CD4-positive, alpha-beta T cell (primary cell): Measurements from ENCODE around the gene CD6. TPM values are rescaled to one million over a fixed set of nuclear protein-coding genes. Genes with fewer than 3 reads are reported as not detected.

ENCODE experiments used
- ATAC-seq: fragments of 200-7000 bp; cut with Tn5 transposase; one replicate; pipeline ENCODE4 v1.10.0; 2022; ENCODE audit warnings: mild to moderate bottlenecking; ENCODE audit not compliant: poor library complexity
- CTCF ChIA-PET: fragments of 350-600 bp; sonication (Branson Sonifier 250); formaldehyde crosslinking; loops from one replicate; lab custom pipeline; 2021; ENCODE audit warnings: antibody characterized with exemption, inconsistent platforms; lab: Charles Lee
- POLR2A ChIA-PET: fragments of 350-600 bp; sonication (Branson Sonifier 250); formaldehyde crosslinking; loops from one replicate; lab custom pipeline; 2021; ENCODE audit warnings: antibody characterized with exemption, inconsistent platforms; lab: Charles Lee
- DNase-seq, 14 experiments: peaks; one replicate each; pipeline ENCODE4 v3.0.0-alpha.2; 2013 to 2020; ENCODE audit warnings: mixed read lengths in 2 of 14
- H3K27ac ChIP-seq, 2 donors: one replicate each; pipeline versions ENCODE4 v1.5.1 to v1.7.0; 2013; ENCODE audit warnings: low read length in 2 of 2, low read depth in 1 of 2, mild to moderate bottlenecking in 1 of 2
- H3K27me3 ChIP-seq, 2 experiments: 1 replicate in 1 of 2; 2 replicates in 1 of 2; pipeline versions ENCODE4 v1.6.1 to v1.7.0; 2013; ENCODE audit warnings: low read length in 2 of 2, control low read depth in 1 of 2, mild to moderate bottlenecking in 1 of 2, moderate library complexity in 1 of 2; ENCODE audit not compliant: insufficient read depth in 2 of 2, control insufficient read depth in 1 of 2
- H3K36me3 ChIP-seq: one replicate; pipeline ENCODE4 v1.6.1; 2013; ENCODE audit warnings: low read length, control low read depth; ENCODE audit not compliant: insufficient read depth
- H3K4me1 ChIP-seq: one replicate; pipeline ENCODE4 v1.6.1; 2013; ENCODE audit warnings: low read length, control low read depth; ENCODE audit not compliant: insufficient read depth
- H3K4me3 ChIP-seq: one replicate; pipeline ENCODE4 v1.5.1; 2013; ENCODE audit warnings: mild to moderate bottlenecking, low read length, moderate library complexity
- H3K9me3 ChIP-seq, 2 experiments: 1 replicate in 1 of 2; 2 replicates in 1 of 2; pipeline versions ENCODE4 v1.6.1 to v1.7.0; 2013; ENCODE audit warnings: low read length in 2 of 2, mild to moderate bottlenecking in 2 of 2, control low read depth in 1 of 2, moderate library complexity in 1 of 2; ENCODE audit not compliant: control insufficient read depth in 1 of 2, insufficient read depth in 1 of 2
- H3K27ac Mint-ChIP-seq: one replicate; pipeline ENCODE4 v1.8.0; 2020; ENCODE audit warnings: mixed read lengths
- H3K27me3 Mint-ChIP-seq: one replicate; pipeline ENCODE4 v1.8.0; 2021; ENCODE audit warnings: mixed read lengths
- H3K36me3 Mint-ChIP-seq: one replicate; pipeline ENCODE4 v1.8.0; 2021; ENCODE audit warnings: low read depth, mixed read lengths
- H3K4me1 Mint-ChIP-seq: one replicate; pipeline ENCODE4 v1.8.0; 2021; ENCODE audit warnings: low read depth, mixed read lengths
- H3K4me3 Mint-ChIP-seq: one replicate; pipeline ENCODE4 v1.8.0; 2020; ENCODE audit warnings: mild to moderate bottlenecking, mixed read lengths
- H3K9me3 Mint-ChIP-seq: one replicate; pipeline ENCODE4 v1.8.0; 2020; ENCODE audit warnings: mixed read lengths
- CTCF ChIP-seq: fragments of 200-600 bp; IDR thresholded peaks from one replicate; pipeline ENCODE4 v1.8.0; 2022; ENCODE audit warnings: antibody characterized with exemption, mild to moderate bottlenecking
- intact Hi-C, 2 experiments: fragments of 100-400 bp; cut with DNase I in 1 of 2; cut with micrococcal nuclease in 1 of 2; formaldehyde crosslinking; loops; one replicate each; pipeline versions ENCODE4 v1.15.1 to v1.9.0; 2023 to 2025; cut with DNase I, micrococcal nuclease
- total RNA-seq, 174 experiments: library from RNA in 2 of 174; stranded (reverse) in 2 of 174; gene quantifications; one replicate each; pipeline ENCODE4 v1.2.3 and lab custom pipeline; 2021 to 2026

CD6 gene
- total RNA-seq, 2 experiments from 2014 or later = 814 to 827 TPM

GRCh38 chr11:60924906-60925853, 46.3 kb upstream of the CD6 start:
- DNase-seq = peak in 1 of 14 experiments; percentile 17
- CTCF ChIA-PET = interaction anchor here (1.2 kb wide), 1 partner anchor 19 kb away, joined by 3 read pairs; the partner anchor contains the start of gene PRPF19
- intact Hi-C loops = no loop called here
- H3K27me3 Mint-ChIP-seq = peaks cover 37% of the 10 kb centered on the region
- POLR2A ChIA-PET = interaction anchor here (0.9 kb wide), 1 partner anchor 9 kb away, joined by 3 read pairs; no protein-coding TSS in a partner anchor
- no peak for TF ChIP-seq CTCF
- H3K27ac Mint-ChIP-seq = no peak overlapping the region
- peaks cover 34% of the 10 kb centered on the region for H3K36me3 Mint-ChIP-seq
- Histone ChIP-seq H3K27me3 (peaks cover 25 to 28% of the 10 kb centered on the region in 2 experiments), H3K4me1 (peaks cover 22% of the 10 kb centered on the region), H3K36me3 (peaks cover 35% of the 10 kb centered on the region), H3K9me3 (peaks cover 0 to 14% of the 10 kb centered on the region in 2 experiments), H3K4me3 (peak overlapping the region; percentile 45), H3K27ac (no peak overlapping the region)
- peaks cover 5% of the 10 kb centered on the region for H3K4me1 Mint-ChIP-seq
- ATAC-seq = peak; percentile 48
- H3K9me3 Mint-ChIP-seq = no peaks in the 10 kb centered on the region
- H3K4me3 Mint-ChIP-seq = peak overlapping the region; percentile 65

GRCh38 chr11:60925868-60926267, 45.6 kb upstream of the CD6 start:
- peaks cover 22% of the 10 kb centered on the region for H3K4me1 ChIP-seq
- intact Hi-C loops = no loop called here
- H3K9me3 ChIP-seq = peaks cover 0 to 14% of the 10 kb centered on the region in 2 experiments
- POLR2A ChIA-PET = no interaction called here
- peaks cover 25 to 32% of the 10 kb centered on the region in 2 experiments for H3K27me3 ChIP-seq
- peaks cover 28% of the 10 kb centered on the region for H3K36me3 ChIP-seq
- Mint-ChIP-seq H3K27ac (no peak overlapping the region), H3K9me3 (no peaks in the 10 kb centered on the region), H3K4me3 (peak overlapping the region; percentile 31), H3K4me1 (peaks cover 5% of the 10 kb centered on the region), H3K36me3 (peaks cover 28% of the 10 kb centered on the region), H3K27me3 (peaks cover 30% of the 10 kb centered on the region)
- no peak for TF ChIP-seq CTCF
- DNase-seq (peak in 2 of 14 experiments; percentile 52 to 62), ATAC-seq (no peak)
- CTCF ChIA-PET = interaction anchor here (1.2 kb wide), 1 partner anchor 20 kb away, joined by 3 read pairs; the partner anchor contains the start of gene PRPF19
- no peak overlapping the region for H3K4me3 ChIP-seq
- H3K27ac ChIP-seq = no peak overlapping the region

GRCh38 chr11:60926500-60926899, 45.0 kb upstream of the CD6 start:
- H3K9me3 Mint-ChIP-seq = no peaks in the 10 kb centered on the region
- CTCF ChIA-PET = interaction anchor here (0.7 to 1.0 kb wide), 2 partner anchors 11 to 44 kb away, joined by 3 read pairs; partner anchors contain the start of gene CD6
- POLR2A ChIA-PET = interaction anchor here (0.5 to 1.3 kb wide), 2 partner anchors 24 to 50 kb away, joined by 3 read pairs; no protein-coding TSS in a partner anchor
- intact Hi-C loops = no loop called here
- DNase-seq = no peak
- no peak for TF ChIP-seq CTCF
- H3K27ac Mint-ChIP-seq = no peak overlapping the region
- H3K27ac ChIP-seq = no peak overlapping the region
- peaks cover 30% of the 10 kb centered on the region for H3K27me3 Mint-ChIP-seq
- no peak for ATAC-seq
- H3K36me3 Mint-ChIP-seq = peaks cover 21% of the 10 kb centered on the region
- H3K27me3 ChIP-seq = peaks cover 25 to 28% of the 10 kb centered on the region in 2 experiments
- H3K4me3 Mint-ChIP-seq = no peak overlapping the region
- H3K4me1 Mint-ChIP-seq = peaks cover 5% of the 10 kb centered on the region
- H3K4me3 ChIP-seq = no peak overlapping the region
- peaks cover 22% of the 10 kb centered on the region for H3K4me1 ChIP-seq
- peaks cover 22% of the 10 kb centered on the region for H3K36me3 ChIP-seq
- peaks cover 0 to 14% of the 10 kb centered on the region in 2 experiments for H3K9me3 ChIP-seq
